Measurements from ENCODE around the gene RASA3. TPM values are rescaled to one million over a fixed set of nuclear protein-coding genes. Genes with fewer than 3 reads are reported as not detected.
A peak's percentile ranks its signal among the peaks of the same experiment; 100 is the strongest.
"Not testable (repeated sequence)": the region's sequence is repeated elsewhere in the genome, so short reads cannot be mapped to it uniquely, and the experiment has no call there.

RASA3 gene
- total and polyA plus RNA-seq, 9 of the 15 experiments (the other 6 are each of a cell fraction or from before 2014, with no cell fraction given), result 0.72 to 25.3 (median 14.4) TPM

- no peak for TF ChIP-seq GTF2E2 (tag; IDR thresholded peaks at IDR 0.05)
- TF ChIP-seq ZNF583 (CRISPR knock-in tag; IDR thresholded peaks at IDR 0.05), result 0 out of 2 replicates have a peak, but pooled peaks have one; percentile 8
- TF ChIP-seq ELF4 (CRISPR knock-in tag; IDR thresholded peaks at IDR 0.05), result no peak
- TF ChIP-seq CBX5 (IDR thresholded peaks at IDR 0.05; ENCODE audit: borderline replicate concordance, low read depth), result no peak
- TF ChIP-seq ZNF766 (CRISPR knock-in tag; conservative IDR thresholded peaks at IDR 0.05), result 0 out of 2 replicates have a peak, but pooled peaks have one; percentile 37
- TF ChIP-seq, protein P1, sequence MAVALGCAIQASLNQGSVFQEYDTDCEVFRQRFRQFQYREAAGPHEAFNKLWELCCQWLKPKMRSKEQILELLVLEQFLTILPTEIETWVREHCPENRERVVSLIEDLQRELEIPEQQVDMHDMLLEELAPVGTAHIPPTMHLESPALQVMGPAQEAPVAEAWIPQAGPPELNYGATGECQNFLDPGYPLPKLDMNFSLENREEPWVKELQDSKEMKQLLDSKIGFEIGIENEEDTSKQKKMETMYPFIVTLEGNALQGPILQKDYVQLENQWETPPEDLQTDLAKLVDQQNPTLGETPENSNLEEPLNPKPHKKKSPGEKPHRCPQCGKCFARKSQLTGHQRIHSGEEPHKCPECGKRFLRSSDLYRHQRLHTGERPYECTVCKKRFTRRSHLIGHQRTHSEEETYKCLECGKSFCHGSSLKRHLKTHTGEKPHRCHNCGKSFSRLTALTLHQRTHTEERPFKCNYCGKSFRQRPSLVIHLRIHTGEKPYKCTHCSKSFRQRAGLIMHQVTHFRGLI (CRISPR knock-in tag; IDR thresholded peaks at IDR 0.05), result no peak
- TF ChIP-seq CREM (IDR thresholded peaks at IDR 0.05; ENCODE audit: low read depth), result peak; percentile 40; the same call in 1 of the 2 replicates
- TF ChIP-seq, protein P2, sequence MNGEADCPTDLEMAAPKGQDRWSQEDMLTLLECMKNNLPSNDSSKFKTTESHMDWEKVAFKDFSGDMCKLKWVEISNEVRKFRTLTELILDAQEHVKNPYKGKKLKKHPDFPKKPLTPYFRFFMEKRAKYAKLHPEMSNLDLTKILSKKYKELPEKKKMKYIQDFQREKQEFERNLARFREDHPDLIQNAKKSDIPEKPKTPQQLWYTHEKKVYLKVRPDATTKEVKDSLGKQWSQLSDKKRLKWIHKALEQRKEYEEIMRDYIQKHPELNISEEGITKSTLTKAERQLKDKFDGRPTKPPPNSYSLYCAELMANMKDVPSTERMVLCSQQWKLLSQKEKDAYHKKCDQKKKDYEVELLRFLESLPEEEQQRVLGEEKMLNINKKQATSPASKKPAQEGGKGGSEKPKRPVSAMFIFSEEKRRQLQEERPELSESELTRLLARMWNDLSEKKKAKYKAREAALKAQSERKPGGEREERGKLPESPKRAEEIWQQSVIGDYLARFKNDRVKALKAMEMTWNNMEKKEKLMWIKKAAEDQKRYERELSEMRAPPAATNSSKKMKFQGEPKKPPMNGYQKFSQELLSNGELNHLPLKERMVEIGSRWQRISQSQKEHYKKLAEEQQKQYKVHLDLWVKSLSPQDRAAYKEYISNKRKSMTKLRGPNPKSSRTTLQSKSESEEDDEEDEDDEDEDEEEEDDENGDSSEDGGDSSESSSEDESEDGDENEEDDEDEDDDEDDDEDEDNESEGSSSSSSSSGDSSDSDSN (IDR thresholded peaks at IDR 0.05; ENCODE audit: borderline replicate concordance in 1 of 2, low read depth in 2 of 2, low read length in 2 of 2), result no peak
- peak; percentile 26; the same call in 1 of the 2 replicates for TF ChIP-seq EGR1 (conservative IDR thresholded peaks at IDR 0.05)
- TF ChIP-seq RNF2 (IDR thresholded peaks at IDR 0.05), result peak; percentile 68; the same call in 1 of the 2 replicates
Observed at GRCh38 chr13:114115191-114115671, 17.2 kb downstream of the RASA3 start (continued).

GRCh38 chr13:114114666-114115065 lies 17.8 kb downstream of the RASA3 start:
- H3K36me3 ChIP-seq (ENCODE audit: control insufficient read depth, insufficient read depth, low read length); BruUV-seq (replicated peaks); H3K4me3 ChIP-seq; DNase-seq (ENCODE audit: extremely low read depth in 1 of 4, low spot score in 3 of 4); H3K4me2 ChIP-seq (ENCODE audit: insufficient read depth, low read length); CTCF ChIA-PET (ENCODE audit: low intra/inter-chr PET ratio); FAIRE-seq; H3K27me3 ChIP-seq (ENCODE audit: control insufficient read depth in 2 of 2, insufficient read depth in 2 of 2, low read length in 2 of 2); H3K9me3 ChIP-seq (replicated peaks; ENCODE audit: control insufficient read depth, insufficient read depth, low read depth, low read length); in situ Hi-C loops (cut with MboI); H3K27ac ChIP-seq (ENCODE audit: extremely low read depth, low read depth, low read length); H2AFZ ChIP-seq (ENCODE audit: low read depth, low read length); H3K9ac ChIP-seq (ENCODE audit: insufficient read depth in 1 of 2, low read depth in 2 of 2, low read length in 2 of 2); ATAC-seq; intact Hi-C loops (cut with micrococcal nuclease); H4K20me1 ChIP-seq (replicated peaks; ENCODE audit: control insufficient read depth, insufficient read depth, low read length); H3K9me1 ChIP-seq (ENCODE audit: control insufficient read depth, insufficient read depth, low read length): not testable (repeated sequence)
- WGBS (ENCODE audit: insufficient coverage, low coverage, missing lambda C conversion rate), result 92% methylated on average over 8 of the region's 12 CpGs
- POLR2A ChIA-PET, result interaction anchor here (1.0 kb wide), 1 partner anchor 9 kb away, joined by 4 read pairs; no protein-coding TSS in a partner anchor
- H3K79me2 ChIP-seq (ENCODE audit: control insufficient read depth, insufficient read depth, low read length), result peaks cover 46% of the 10 kb centered on the region
- peaks cover 11 to 46% of the 10 kb centered on the region in 2 experiments for H3K4me1 ChIP-seq (replicated peaks in 1 of 2; ENCODE audit: control insufficient read depth in 2 of 2, insufficient read depth in 2 of 2, low read length in 2 of 2)

Measured in K562 (cell line).